Choroid plexus epithelial cell (primary cell): ENCODE results near the gene ACADSB.

Source experiments
- DNase-seq: peaks from one replicate; pipeline ENCODE4 v3.0.0-alpha.2; 2010; ENCODE audit warnings: low read depth
- H3K4me3 ChIP-seq: 2 replicates; pipeline ENCODE4 v1.5.1; 2011; ENCODE audit warnings: low read depth, mild to moderate bottlenecking, control low read depth, low read length, moderate library complexity
- TF ChIP-seq, protein P1 (sequence below): conservative IDR thresholded peaks from 2 replicates; pipeline ENCODE4 v1.5.1; 2011; ENCODE audit warnings: low read depth, mild to moderate bottlenecking, control low read depth, inconsistent platforms, low read length, moderate library complexity

Gene ACADSB

GRCh38 chr10:123073187-123073586 lies 64.4 kb downstream of the ACADSB start:
- TF ChIP-seq, protein P1, sequence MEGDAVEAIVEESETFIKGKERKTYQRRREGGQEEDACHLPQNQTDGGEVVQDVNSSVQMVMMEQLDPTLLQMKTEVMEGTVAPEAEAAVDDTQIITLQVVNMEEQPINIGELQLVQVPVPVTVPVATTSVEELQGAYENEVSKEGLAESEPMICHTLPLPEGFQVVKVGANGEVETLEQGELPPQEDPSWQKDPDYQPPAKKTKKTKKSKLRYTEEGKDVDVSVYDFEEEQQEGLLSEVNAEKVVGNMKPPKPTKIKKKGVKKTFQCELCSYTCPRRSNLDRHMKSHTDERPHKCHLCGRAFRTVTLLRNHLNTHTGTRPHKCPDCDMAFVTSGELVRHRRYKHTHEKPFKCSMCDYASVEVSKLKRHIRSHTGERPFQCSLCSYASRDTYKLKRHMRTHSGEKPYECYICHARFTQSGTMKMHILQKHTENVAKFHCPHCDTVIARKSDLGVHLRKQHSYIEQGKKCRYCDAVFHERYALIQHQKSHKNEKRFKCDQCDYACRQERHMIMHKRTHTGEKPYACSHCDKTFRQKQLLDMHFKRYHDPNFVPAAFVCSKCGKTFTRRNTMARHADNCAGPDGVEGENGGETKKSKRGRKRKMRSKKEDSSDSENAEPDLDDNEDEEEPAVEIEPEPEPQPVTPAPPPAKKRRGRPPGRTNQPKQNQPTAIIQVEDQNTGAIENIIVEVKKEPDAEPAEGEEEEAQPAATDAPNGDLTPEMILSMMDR, result no peak
- H3K4me3 ChIP-seq, result no peak overlapping the region
- no peak for DNase-seq

DNA sequence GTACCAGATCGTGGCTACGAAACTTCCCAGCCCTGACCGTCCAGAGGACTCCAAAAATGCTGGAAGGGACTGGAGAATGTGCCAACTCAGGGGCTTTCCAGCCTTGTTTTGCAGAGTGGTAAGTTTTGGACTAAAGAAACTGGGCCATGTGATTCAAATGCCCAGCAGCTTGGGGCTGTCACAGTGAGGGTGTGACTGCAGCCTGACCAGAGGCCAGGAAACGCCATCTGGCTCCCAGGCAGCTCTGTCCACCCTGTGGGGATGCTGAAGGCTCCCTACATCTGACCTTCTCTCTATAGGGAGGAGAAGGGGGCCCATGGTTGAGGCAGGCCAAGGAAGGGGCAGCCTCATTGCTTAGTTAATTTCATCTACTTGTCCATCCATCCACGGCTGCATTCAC lies 65.4 kb downstream of the ACADSB start:
- no peak for DNase-seq
- TF ChIP-seq, protein P1, result no peak

GRCh38 chr10:123081896-123082295 lies 73.1 kb downstream of the ACADSB start:
- DNase-seq, result no peak
- no peak overlapping the region for H3K4me3 ChIP-seq
- TF ChIP-seq, protein P1, result no peak

More for the DNA sequence above, 65.4 kb downstream of the ACADSB start:
- no peak overlapping the region for H3K4me3 ChIP-seq

DNA sequence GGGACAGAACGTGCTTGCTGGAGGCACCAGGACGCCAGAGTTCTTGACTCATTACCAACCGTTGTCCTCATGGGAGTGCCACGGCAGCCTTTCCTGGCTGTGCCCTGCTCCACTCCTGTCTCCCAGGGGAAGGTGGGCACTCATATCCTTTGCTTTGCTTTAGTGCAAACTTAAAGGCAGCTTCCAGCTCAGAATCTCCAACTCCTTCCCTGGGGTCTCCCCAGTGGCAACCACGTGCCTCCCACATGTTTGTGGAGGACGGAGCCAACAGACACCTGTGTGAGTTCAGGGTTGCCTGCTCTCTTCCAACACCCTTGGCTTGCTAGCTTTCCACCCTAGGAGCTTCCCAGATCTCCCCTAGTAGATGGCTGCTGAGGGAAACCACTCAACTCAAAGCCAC lies 75.0 kb downstream of the ACADSB start:
- no peak for DNase-seq
- TF ChIP-seq, protein P1, result no peak
- H3K4me3 ChIP-seq, result no peak overlapping the region

- DNase-seq, result no peak
- H3K4me3 ChIP-seq, result no peak overlapping the region
- TF ChIP-seq, protein P1, result no peak
Observed at GRCh38 chr10:123086281-123086680, 77.5 kb downstream of the ACADSB start.

GRCh38 chr10:123087348-123087747 lies 78.5 kb downstream of the ACADSB start:
- H3K4me3 ChIP-seq, result no peak overlapping the region
- no peak for DNase-seq
- TF ChIP-seq, protein P1, result no peak

GRCh38 chr10:123087786-123088185 lies 79.0 kb downstream of the ACADSB start:
- no peak overlapping the region for H3K4me3 ChIP-seq
- TF ChIP-seq, protein P1, result no peak
- DNase-seq, result no peak
